Esophagus (tissue), 2 donors: ENCODE measurements around the gene KYNU. TPM values are rescaled to one million over a fixed set of nuclear protein-coding genes. Genes with fewer than 3 reads are reported as not detected.
"Not testable (repeated sequence)": the region's sequence is repeated elsewhere in the genome, so short reads cannot be mapped to it uniquely, and the experiment has no call there.

Source experiments
- H3K27ac ChIP-seq, 2 donors: one replicate each; pipeline ENCODE4 v1.5.1; 2013; ENCODE audit warnings: low read depth in 2 of 2, mild to moderate bottlenecking in 2 of 2, inconsistent platforms in 1 of 2, low read length in 1 of 2, moderate library complexity in 1 of 2
- H3K27me3 ChIP-seq, 2 donors: one replicate each; pipeline ENCODE4 v1.6.1; 2013; ENCODE audit warnings: low read length in 2 of 2, control low read depth in 1 of 2, mild to moderate bottlenecking in 1 of 2; ENCODE audit not compliant: insufficient read depth in 2 of 2, control insufficient read depth in 1 of 2
- H3K36me3 ChIP-seq, 2 donors: one replicate each; pipeline ENCODE4 v1.6.1; 2013; ENCODE audit warnings: low read length in 1 of 2; ENCODE audit not compliant: control insufficient read depth in 2 of 2, insufficient read depth in 2 of 2
- H3K4me1 ChIP-seq, 2 donors: one replicate each; pipeline ENCODE4 v1.6.1; 2013; ENCODE audit warnings: low read length in 1 of 2; ENCODE audit not compliant: control insufficient read depth in 2 of 2, insufficient read depth in 2 of 2
- H3K4me3 ChIP-seq, 2 donors: one replicate each; pipeline ENCODE4 v1.5.1; 2013; ENCODE audit warnings: low read length in 2 of 2, mild to moderate bottlenecking in 2 of 2, low read depth in 1 of 2, moderate library complexity in 1 of 2
- H3K9me3 ChIP-seq, 2 donors: one replicate each; pipeline ENCODE4 v1.6.1; 2013; ENCODE audit warnings: mild to moderate bottlenecking in 2 of 2, low read depth in 1 of 2, low read length in 1 of 2, moderate library complexity in 1 of 2; ENCODE audit not compliant: control insufficient read depth in 2 of 2, insufficient read depth in 1 of 2
- WGBS, 2 donors: extraction: QIAGEN DNeasy Blood & Tissue Kit; methylation state at CpG; one replicate each; pipeline ENCODE4 v1.1.7; 2013; 5-methylcytosine and 5-hydroxymethylcytosine counted together
- polyA plus RNA-seq, 2 donors: library from polyadenylated mRNA; stranded (reverse); fragments of 200-250 nt; gene quantifications; one replicate each; pipeline ENCODE4 v1.2.3, GENCODE V29; 2013
- donor health status: healthy with polysubstance abuse.
- donor health status: Bipolar disorder and iron deficiency.

Gene KYNU
- polyA plus RNA-seq, 2 donors, result 2.4 to 2.7 TPM

GRCh38 chr2:142875652-142876051 is 1.8 kb upstream of the KYNU start:
- no peak overlapping the region for H3K4me3 ChIP-seq
- no peaks in the 10 kb centered on the region for H3K27me3 ChIP-seq
- peaks cover 0 to 2% of the 10 kb centered on the region in 2 donors for H3K4me1 ChIP-seq
- no peak overlapping the region for H3K27ac ChIP-seq
- WGBS, 2 donors, result 78 to 82% methylated on average over 4 of the region's 4 CpGs
- H3K9me3 ChIP-seq, result no peaks in the 10 kb centered on the region
- no peaks in the 10 kb centered on the region for H3K36me3 ChIP-seq

- 76 to 83% methylated on average over 2 of the region's 2 CpGs for WGBS, 2 donors
- no peaks in the 10 kb centered on the region for H3K36me3 ChIP-seq
- no peak overlapping the region for H3K4me3 ChIP-seq
- no peak overlapping the region for H3K27ac ChIP-seq
- no peaks in the 10 kb centered on the region for H3K27me3 ChIP-seq
- no peaks in the 10 kb centered on the region for H3K9me3 ChIP-seq
- H3K4me1 ChIP-seq, result peaks cover 0 to 2% of the 10 kb centered on the region in 2 donors
Observed at GRCh38 chr2:142876423-142876822, 1.0 kb upstream of the KYNU start.

- H3K27me3 ChIP-seq, result no peaks in the 10 kb centered on the region
- H3K27ac ChIP-seq, result no peak overlapping the region
- no peaks in the 10 kb centered on the region for H3K36me3 ChIP-seq
- 57 to 73% methylated on average over 6 of the region's 6 CpGs for WGBS, 2 donors
- no peak overlapping the region for H3K4me3 ChIP-seq
- H3K4me1 ChIP-seq, result peaks cover 0 to 2% of the 10 kb centered on the region in 2 donors
- H3K9me3 ChIP-seq, result no peaks in the 10 kb centered on the region
Observed at GRCh38 chr2:142878031-142878678, 691 bp downstream of the KYNU start.

- no peak overlapping the region for H3K27ac ChIP-seq
- no peaks in the 10 kb centered on the region for H3K9me3 ChIP-seq
- H3K27me3 ChIP-seq, result no peaks in the 10 kb centered on the region
- no peaks in the 10 kb centered on the region for H3K36me3 ChIP-seq
- WGBS, 2 donors, result 91 to 94% methylated on average over 4 of the region's 4 CpGs
- H3K4me1 ChIP-seq, result peaks cover 0 to under 1% of the 10 kb centered on the region in 2 donors
- no peak overlapping the region for H3K4me3 ChIP-seq
Observed at GRCh38 chr2:142879151-142879550, 1.7 kb downstream of the KYNU start.

- Histone ChIP-seq H3K4me3 (no peak overlapping the region), H3K27me3 (no peaks in the 10 kb centered on the region), H3K27ac (no peak overlapping the region), H3K4me1 (no peaks in the 10 kb centered on the region), H3K9me3 (no peaks in the 10 kb centered on the region), H3K36me3 (no peaks in the 10 kb centered on the region)
Observed at GRCh38 chr2:142880279-142880678, 2.8 kb downstream of the KYNU start.

- Histone ChIP-seq H3K27ac (no peak overlapping the region), H3K4me3 (no peak overlapping the region), H3K4me1 (no peaks in the 10 kb centered on the region), H3K27me3 (no peaks in the 10 kb centered on the region), H3K9me3 (no peaks in the 10 kb centered on the region), H3K36me3 (no peaks in the 10 kb centered on the region)
- WGBS, 2 donors, result 84 to 86% methylated on average over 3 of the region's 3 CpGs
Observed at GRCh38 chr2:142881619-142882018, 4.2 kb downstream of the KYNU start.

- not testable (repeated sequence) for H3K27me3 ChIP-seq, H3K4me1 ChIP-seq, H3K4me3 ChIP-seq, H3K36me3 ChIP-seq, H3K27ac ChIP-seq, H3K9me3 ChIP-seq
- 95% methylated on average over 3 of the region's 3 CpGs for WGBS, 2 donors
Observed at GRCh38 chr2:142882500-142882899, 5.0 kb downstream of the KYNU start.

GRCh38 chr2:142883526-142883925 is 6.1 kb downstream of the KYNU start:
- Histone ChIP-seq H3K27ac (no peak overlapping the region), H3K4me1 (no peaks in the 10 kb centered on the region), H3K27me3 (no peaks in the 10 kb centered on the region), H3K4me3 (no peak overlapping the region), H3K36me3 (no peaks in the 10 kb centered on the region), H3K9me3 (no peaks in the 10 kb centered on the region)

GRCh38 chr2:142885543-142885942 is 8.1 kb downstream of the KYNU start:
- no peaks in the 10 kb centered on the region for H3K4me1 ChIP-seq
- H3K27ac ChIP-seq, result no peak overlapping the region
- no peaks in the 10 kb centered on the region for H3K27me3 ChIP-seq
- no peaks in the 10 kb centered on the region for H3K9me3 ChIP-seq
- no peak overlapping the region for H3K4me3 ChIP-seq
- H3K36me3 ChIP-seq, result no peaks in the 10 kb centered on the region

- no peaks in the 10 kb centered on the region for H3K4me1 ChIP-seq
- H3K9me3 ChIP-seq, result no peaks in the 10 kb centered on the region
- 76 to 78% methylated on average over 2 of the region's 2 CpGs for WGBS, 2 donors
- H3K27me3 ChIP-seq, result no peaks in the 10 kb centered on the region
- no peak overlapping the region for H3K27ac ChIP-seq
- no peak overlapping the region for H3K4me3 ChIP-seq
- no peaks in the 10 kb centered on the region for H3K36me3 ChIP-seq
Observed at GRCh38 chr2:142892715-142893114, 15.3 kb downstream of the KYNU start.
